OCI-LY3 (cell line): ENCODE results near the gene PFKFB3.
A peak's percentile ranks its signal among the peaks of the same experiment; 100 is the strongest.
"Not testable (repeated sequence)": the region's sequence is repeated elsewhere in the genome, so short reads cannot be mapped to it uniquely, and the experiment has no call there.

Source experiments
- H2AFZ ChIP-seq: fragments of 200-600, 300-600 bp; shearing (Covaris generic); 2 replicates; pipeline ENCODE4 v1.6.0; 2014; ENCODE audit warnings: antibody characterized with exemption, low read depth, low read length
- H3K27ac ChIP-seq: fragments of 200-600, 300-600 bp; sonication (generic); 2 replicates; pipeline ENCODE4 v1.5.1; 2014; ENCODE audit warnings: mild to moderate bottlenecking, low read length, moderate library complexity, mixed read lengths
- H3K27me3 ChIP-seq: fragments of 200-600, 300-600 bp; sonication (generic); 2 replicates; pipeline ENCODE4 v1.6.1; 2014; ENCODE audit warnings: low read depth, low read length, mixed read lengths
- H3K36me3 ChIP-seq: fragments of 200-600, 300-600 bp; sonication (generic); replicated peaks from 2 replicates; pipeline ENCODE3; 2014; ENCODE audit warnings: low read depth, low read length, mixed read lengths
- H3K4me1 ChIP-seq: fragments of 300-600, 200-600 bp; sonication (generic); 2 replicates; pipeline ENCODE4 v1.6.1; 2014; ENCODE audit warnings: low read length, mixed read lengths
- H3K4me2 ChIP-seq: fragments of 200-600, 300-600 bp; sonication (generic); 2 replicates; pipeline ENCODE4 v1.6.1; 2014; ENCODE audit warnings: low read length, mixed read lengths
- H3K4me3 ChIP-seq: fragments of 300-600, 200-600 bp; sonication (generic); 2 replicates; pipeline ENCODE4 v1.5.1; 2014; ENCODE audit warnings: antibody characterized with exemption, mild to moderate bottlenecking, low read length, moderate library complexity
- H3K79me2 ChIP-seq: fragments of 300-600, 200-600 bp; shearing (Covaris generic); 2 replicates; pipeline ENCODE4 v1.6.1; 2014; ENCODE audit warnings: mild to moderate bottlenecking, low read length, mixed read lengths
- H3K9ac ChIP-seq: fragments of 300-600, 200-600 bp; shearing (Covaris generic); 2 replicates; pipeline ENCODE4 v1.6.0; 2014; ENCODE audit warnings: mild to moderate bottlenecking, low read length, moderate library complexity
- H3K9me3 ChIP-seq: fragments of 200-600, 300-600 bp; shearing (Covaris generic); 2 replicates; pipeline ENCODE4 v1.6.1; 2014; ENCODE audit warnings: low read length, mixed read lengths; ENCODE audit not compliant: insufficient read depth
- H4K20me1 ChIP-seq: fragments of 200-600, 300-600 bp; sonication (generic); 2 replicates; pipeline ENCODE4 v1.6.1; 2016; ENCODE audit warnings: low read length, mixed read lengths; ENCODE audit not compliant: insufficient read depth
- EZH2phosphoT487 ChIP-seq: fragments of 200-600 bp; shearing (Covaris generic); IDR thresholded peaks from 2 replicates; pipeline ENCODE4 v1.6.1; 2018; ENCODE audit warnings: antibody characterized with exemption, mixed run types, low read depth
- TF ChIP-seq, protein P1 (sequence below): fragments of 200-600, 300-600 bp; sonication (generic); IDR thresholded peaks from 2 replicates; pipeline ENCODE4 v1.5.1; 2014; ENCODE audit warnings: antibody characterized with exemption, low read length, low read depth

PFKFB3 gene

DNA sequence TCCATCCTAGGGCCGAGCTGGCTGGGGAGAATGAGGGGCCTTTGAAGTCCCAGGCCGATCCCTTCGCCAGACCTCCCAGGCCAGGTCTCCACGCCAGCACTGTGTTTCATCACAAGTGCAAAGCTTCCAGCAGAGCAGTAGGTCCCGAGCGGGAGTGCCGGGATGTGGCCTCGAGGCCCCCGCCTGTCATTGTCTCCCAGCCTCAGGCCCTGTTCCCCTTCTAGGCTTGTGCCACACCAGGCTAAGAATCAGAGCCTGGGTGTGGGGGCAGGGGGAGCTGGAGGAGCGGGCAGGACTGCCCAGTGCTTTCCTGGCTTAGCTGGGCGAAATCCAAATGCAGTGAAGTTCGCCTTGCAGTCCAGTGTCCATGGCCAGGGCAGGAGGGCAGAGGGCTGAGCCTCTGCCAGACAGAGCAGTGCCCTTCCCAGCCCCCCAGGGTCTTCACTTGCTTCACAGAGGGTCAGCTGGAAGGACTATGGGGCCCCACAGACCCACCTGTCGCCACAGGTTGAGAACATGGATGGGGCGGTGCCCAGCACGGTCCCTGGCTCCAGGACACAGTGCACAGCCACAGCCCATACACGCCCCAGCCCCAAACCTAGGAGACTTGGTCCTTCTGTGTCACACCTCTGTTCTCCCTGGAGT lies 20.2 kb upstream of the PFKFB3 start:
- Histone ChIP-seq H4K20me1 (peaks cover 16% of the 10 kb centered on the region), H3K79me2 (peaks cover 2% of the 10 kb centered on the region; the same call in 1 of the 2 replicates), H2AFZ (no peak overlapping the region), H3K27me3 (no peaks in the 10 kb centered on the region), H3K27ac (no peak overlapping the region), H3K9me3 (no peaks in the 10 kb centered on the region), H3K4me1 (peaks cover 15% of the 10 kb centered on the region), H3K4me3 (no peak overlapping the region), H3K36me3 (no peaks in the 10 kb centered on the region), H3K4me2 (no peak overlapping the region), H3K9ac (no peak overlapping the region)
- TF ChIP-seq EZH2phosphoT487: no peak
- TF ChIP-seq, protein P1, sequence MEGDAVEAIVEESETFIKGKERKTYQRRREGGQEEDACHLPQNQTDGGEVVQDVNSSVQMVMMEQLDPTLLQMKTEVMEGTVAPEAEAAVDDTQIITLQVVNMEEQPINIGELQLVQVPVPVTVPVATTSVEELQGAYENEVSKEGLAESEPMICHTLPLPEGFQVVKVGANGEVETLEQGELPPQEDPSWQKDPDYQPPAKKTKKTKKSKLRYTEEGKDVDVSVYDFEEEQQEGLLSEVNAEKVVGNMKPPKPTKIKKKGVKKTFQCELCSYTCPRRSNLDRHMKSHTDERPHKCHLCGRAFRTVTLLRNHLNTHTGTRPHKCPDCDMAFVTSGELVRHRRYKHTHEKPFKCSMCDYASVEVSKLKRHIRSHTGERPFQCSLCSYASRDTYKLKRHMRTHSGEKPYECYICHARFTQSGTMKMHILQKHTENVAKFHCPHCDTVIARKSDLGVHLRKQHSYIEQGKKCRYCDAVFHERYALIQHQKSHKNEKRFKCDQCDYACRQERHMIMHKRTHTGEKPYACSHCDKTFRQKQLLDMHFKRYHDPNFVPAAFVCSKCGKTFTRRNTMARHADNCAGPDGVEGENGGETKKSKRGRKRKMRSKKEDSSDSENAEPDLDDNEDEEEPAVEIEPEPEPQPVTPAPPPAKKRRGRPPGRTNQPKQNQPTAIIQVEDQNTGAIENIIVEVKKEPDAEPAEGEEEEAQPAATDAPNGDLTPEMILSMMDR: no peak

DNA sequence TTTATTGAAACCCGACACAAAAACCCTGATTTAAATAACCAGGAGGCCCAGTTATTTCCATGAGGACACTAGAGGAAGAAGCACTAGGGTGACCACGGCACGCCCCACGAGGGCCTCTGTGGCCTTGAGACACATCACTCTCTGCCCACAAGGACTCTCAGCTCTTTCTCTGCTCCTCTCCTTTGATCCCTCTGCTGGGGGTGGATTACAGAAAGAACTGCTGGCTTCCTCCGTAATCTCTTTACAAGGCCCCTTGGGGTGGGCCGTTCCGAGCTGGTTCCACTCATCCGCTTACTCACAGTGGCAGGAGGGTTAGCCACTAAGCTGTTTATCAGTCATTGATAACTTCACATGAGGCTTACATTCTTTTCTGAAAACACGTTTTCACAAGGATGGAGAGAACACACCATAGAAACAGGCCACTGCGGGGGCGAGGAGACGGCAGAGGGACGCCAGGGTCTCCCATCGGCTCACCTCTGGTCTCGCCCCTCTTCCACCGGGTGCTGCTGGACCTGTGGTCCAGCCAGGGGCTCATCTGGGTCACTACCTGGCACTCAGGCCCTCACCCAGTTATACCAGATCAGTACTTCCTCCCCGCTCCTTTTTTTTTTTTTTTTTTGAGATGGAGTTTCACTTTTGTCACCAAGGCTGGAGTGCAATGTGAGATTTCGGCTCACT lies 17.6 kb upstream of the PFKFB3 start:
- Histone ChIP-seq H3K79me2 (0 out of 2 replicates have a peak, but pooled peaks cover 2% of the 10 kb centered on the region), H2AFZ (no peak overlapping the region), H3K4me1 (peaks cover 31% of the 10 kb centered on the region), H3K27me3 (no peaks in the 10 kb centered on the region), H3K36me3 (no peaks in the 10 kb centered on the region), H3K4me3 (no peak overlapping the region), H3K4me2 (no peak overlapping the region), H3K9ac (no peak overlapping the region), H4K20me1 (peaks cover 3% of the 10 kb centered on the region; the same call in 1 of the 2 replicates), H3K9me3 (no peaks in the 10 kb centered on the region), H3K27ac (no peak overlapping the region)
- TF ChIP-seq EZH2phosphoT487: no peak
- TF ChIP-seq, protein P1: no peak

DNA sequence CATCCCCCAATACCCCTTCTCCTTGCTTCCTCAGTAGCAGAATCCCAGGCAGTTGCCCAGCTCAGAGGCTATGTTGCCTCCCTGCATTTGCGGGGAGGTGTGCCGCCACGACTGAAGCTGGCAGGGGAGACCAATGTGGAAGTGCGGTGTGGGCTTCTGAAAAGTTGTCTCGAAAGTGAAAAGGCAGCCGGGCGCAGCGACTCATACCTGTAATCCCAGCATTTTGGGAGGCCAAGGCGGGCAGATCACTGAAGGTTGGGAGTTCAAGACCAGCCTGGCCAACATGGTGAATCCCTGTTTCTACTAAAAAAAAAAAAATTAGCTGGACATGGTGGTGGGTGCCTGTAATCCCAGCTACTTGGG lies 15.9 kb upstream of the PFKFB3 start:
- no peaks in the 10 kb centered on the region for H3K36me3 ChIP-seq
- H2AFZ ChIP-seq: no peak overlapping the region
- peak overlapping the region; percentile 75; the same call in 1 of the 2 replicates for H3K4me2 ChIP-seq
- H3K4me3 ChIP-seq: no peak overlapping the region
- H3K9me3 ChIP-seq: no peaks in the 10 kb centered on the region
- no peaks in the 10 kb centered on the region; the same call in 1 of the 2 replicates for H4K20me1 ChIP-seq
- H3K27ac ChIP-seq: peak overlapping the region; percentile 82
- H3K9ac ChIP-seq: no peak overlapping the region
- H3K27me3 ChIP-seq: no peaks in the 10 kb centered on the region
- peaks cover 31% of the 10 kb centered on the region for H3K4me1 ChIP-seq
- 0 out of 2 replicates have a peak, but pooled peaks cover 2% of the 10 kb centered on the region for H3K79me2 ChIP-seq
- TF ChIP-seq, protein P1: no peak
- no peak for TF ChIP-seq EZH2phosphoT487

DNA sequence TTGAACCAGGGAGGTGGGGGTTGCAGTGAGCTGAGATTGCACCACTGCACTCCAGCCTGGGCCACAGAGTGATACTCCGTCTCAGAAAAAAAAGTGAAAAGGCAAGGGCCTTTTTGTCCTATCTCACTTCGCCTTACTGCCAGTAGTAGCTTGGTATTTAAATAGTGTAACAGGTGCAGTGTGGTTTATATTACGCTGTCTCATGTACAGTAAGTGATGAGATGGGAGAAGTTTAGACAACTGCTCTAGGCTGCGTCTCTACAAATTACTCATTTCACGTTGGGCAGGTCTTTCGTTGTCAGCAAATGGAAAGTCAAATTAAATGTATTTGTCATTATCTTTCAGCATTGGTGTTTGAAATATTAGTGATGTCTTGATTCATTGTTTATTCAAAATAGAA lies 15.5 kb upstream of the PFKFB3 start:
- Histone ChIP-seq H3K4me3 (peak overlapping the region; percentile 64), H3K4me2 (peak overlapping the region; percentile 75), H2AFZ (no peak overlapping the region), H3K9me3 (no peaks in the 10 kb centered on the region), H3K79me2 (0 out of 2 replicates have a peak, but pooled peaks cover 2% of the 10 kb centered on the region), H3K4me1 (peaks cover 33% of the 10 kb centered on the region), H3K9ac (no peak overlapping the region), H3K36me3 (no peaks in the 10 kb centered on the region), H4K20me1 (no peaks in the 10 kb centered on the region; the same call in 1 of the 2 replicates), H3K27me3 (no peaks in the 10 kb centered on the region), H3K27ac (peak overlapping the region; percentile 82)
- TF ChIP-seq, protein P1: no peak

DNA sequence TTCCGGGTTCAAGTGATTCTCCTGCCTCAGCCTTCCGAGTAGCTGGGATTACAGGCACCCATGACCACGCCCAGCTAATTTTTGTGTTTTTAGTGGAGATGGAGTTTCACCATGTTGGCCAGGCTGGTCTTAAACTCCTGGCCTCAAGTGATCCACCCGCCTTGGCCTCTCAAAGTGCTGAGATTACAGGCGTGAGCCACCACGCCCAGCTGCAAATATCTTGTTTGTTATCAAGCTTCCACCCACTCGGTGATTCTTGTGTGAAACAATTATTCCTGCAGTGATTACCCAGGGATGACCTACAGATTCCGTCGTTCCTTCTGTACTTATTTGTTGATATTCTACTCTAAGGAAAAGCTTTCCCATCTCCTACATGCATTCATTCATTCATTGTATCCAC lies 12.7 kb upstream of the PFKFB3 start:
- peaks cover 35% of the 10 kb centered on the region for H3K4me1 ChIP-seq
- H3K27ac ChIP-seq, H3K4me2 ChIP-seq, H3K27me3 ChIP-seq, H3K36me3 ChIP-seq, H3K9ac ChIP-seq, H3K4me3 ChIP-seq, H3K79me2 ChIP-seq, H2AFZ ChIP-seq, H3K9me3 ChIP-seq, H4K20me1 ChIP-seq: not testable (repeated sequence)
